B cell (primary cell): ENCODE measurements around the gene OR51A4. TPM values are rescaled to one million over a fixed set of nuclear protein-coding genes. Genes with fewer than 3 reads are reported as not detected.
"Not testable (repeated sequence)": the region's sequence is repeated elsewhere in the genome, so short reads cannot be mapped to it uniquely, and the experiment has no call there.

ENCODE experiments used
- ATAC-seq: fragments of 200-7000 bp; cut with Tn5 transposase; one replicate; pipeline ENCODE4 v1.10.0; 2021; ENCODE audit warnings: low read depth, mild to moderate bottlenecking, moderate number of reproducible peaks, moderate library complexity
- CTCF ChIA-PET: fragments of 350-600 bp; sonication (Branson Sonifier 250); formaldehyde crosslinking; loops from one replicate; lab custom pipeline; 2021; ENCODE audit warnings: antibody characterized with exemption, inconsistent platforms; lab: Charles Lee
- POLR2A ChIA-PET: fragments of 350-600 bp; sonication (Branson Sonifier 250); formaldehyde crosslinking; loops from one replicate; lab custom pipeline; 2021; ENCODE audit warnings: antibody characterized with exemption; lab: Charles Lee
- DNase-seq: peaks from one replicate; pipeline ENCODE4 v3.0.0; 2013
- H2AFZ ChIP-seq: 2 replicates; pipeline ENCODE4 v1.6.1; 2012; ENCODE audit warnings: mild to moderate bottlenecking, low read depth, low read length; ENCODE audit not compliant: insufficient read depth, poor library complexity, severe bottlenecking
- H3K27ac ChIP-seq, 2 donors: 1 replicate in 1 of 2; 2 replicates in 1 of 2; pipeline ENCODE4 v1.5.1; 2012 to 2013; ENCODE audit warnings: low read length in 2 of 2, mild to moderate bottlenecking in 2 of 2, moderate library complexity in 1 of 2
- H3K27me3 ChIP-seq, 4 experiments: fragments of 200-600 bp in 1 of 4; sonication (generic) in 1 of 4; replicated peaks in 1 of 4; 1 replicate in 2 of 4; 2 replicates in 2 of 4; pipeline versions ENCODE4 v1.6.1 to v1.7.0; 2013 to 2016; ENCODE audit warnings: low read length in 3 of 4, mild to moderate bottlenecking in 2 of 4, mixed read lengths in 1 of 4, moderate library complexity in 1 of 4; ENCODE audit not compliant: insufficient read depth in 4 of 4, control insufficient read depth in 3 of 4; ENCODE audit errors: control extremely low read depth in 1 of 4
- H3K36me3 ChIP-seq, 2 experiments: replicated peaks in 1 of 2; 1 replicate in 1 of 2; 2 replicates in 1 of 2; pipeline versions ENCODE4 v1.6.1 to v1.7.1; 2013; ENCODE audit warnings: low read length in 1 of 2; ENCODE audit not compliant: insufficient read depth in 2 of 2, control insufficient read depth in 1 of 2; ENCODE audit errors: control extremely low read depth in 1 of 2, extremely low read depth in 1 of 2
- H3K4me1 ChIP-seq, 2 donors: fragments of 200-600 bp in 1 of 2; sonication (generic) in 1 of 2; 1 replicate in 1 of 2; 2 replicates in 1 of 2; pipeline versions ENCODE4 v1.5.1 to v1.6.1; 2013 to 2017; ENCODE audit warnings: low read length in 2 of 2; ENCODE audit not compliant: control insufficient read depth in 2 of 2, insufficient read depth in 2 of 2
- H3K4me2 ChIP-seq: replicated peaks from 2 replicates; pipeline ENCODE3; 2012; ENCODE audit warnings: mild to moderate bottlenecking, low read depth, low read length; ENCODE audit not compliant: poor library complexity, severe bottlenecking
- H3K4me3 ChIP-seq, 5 experiments: fragments of 200-600 bp in 1 of 5; sonication (generic) in 1 of 5; 1 replicate in 3 of 5; 2 replicates in 2 of 5; pipeline versions ENCODE4 v1.5.1 to v1.7.0; 2011 to 2016; ENCODE audit warnings: low read length in 4 of 5, mild to moderate bottlenecking in 4 of 5, low read depth in 2 of 5, control low read depth in 1 of 5, moderate library complexity in 1 of 5; ENCODE audit not compliant: insufficient read depth in 1 of 5; ENCODE audit errors: control extremely low read depth in 1 of 5, extremely low read depth in 1 of 5
- H3K79me2 ChIP-seq: fragments of 200-600 bp; sonication (generic); one replicate; pipeline ENCODE4 v1.6.0; 2016; ENCODE audit warnings: low read length; ENCODE audit not compliant: control insufficient read depth, insufficient read depth
- H3K9ac ChIP-seq: fragments of 200-600 bp; sonication (generic); 2 replicates; pipeline ENCODE4 v1.6.1; 2017; ENCODE audit warnings: mild to moderate bottlenecking, low read length, moderate library complexity
- H3K9me3 ChIP-seq, 3 donors: one replicate each; pipeline versions ENCODE4 v1.6.1 to v1.7.1; 2013; ENCODE audit warnings: low read length in 2 of 3; ENCODE audit not compliant: control insufficient read depth in 2 of 3, insufficient read depth in 1 of 3; ENCODE audit errors: control extremely low read depth in 1 of 3
- H4K20me1 ChIP-seq: 2 replicates; pipeline ENCODE4 v1.6.0; 2012; ENCODE audit warnings: mild to moderate bottlenecking, low read length; ENCODE audit not compliant: insufficient read depth, control insufficient read depth, poor library complexity, severe bottlenecking
- H3K27ac Mint-ChIP-seq: one replicate; pipeline ENCODE4 v1.8.0; 2021; ENCODE audit warnings: mixed read lengths
- H3K27me3 Mint-ChIP-seq: one replicate; pipeline ENCODE4 v1.8.0; 2021; ENCODE audit warnings: mixed read lengths
- H3K4me1 Mint-ChIP-seq: one replicate; pipeline ENCODE4 v1.8.0; 2021; ENCODE audit warnings: mixed read lengths
- H3K4me3 Mint-ChIP-seq: one replicate; pipeline ENCODE4 v1.8.0; 2021; ENCODE audit warnings: mixed read lengths
- H3K9me3 Mint-ChIP-seq: one replicate; pipeline ENCODE4 v1.8.0; 2022; ENCODE audit warnings: mixed read lengths; ENCODE audit not compliant: insufficient read depth
- EZH2 ChIP-seq: IDR thresholded peaks from 2 replicates; pipeline ENCODE4 v1.6.1; 2012; ENCODE audit warnings: borderline replicate concordance, low read depth, mild to moderate bottlenecking, moderate library complexity, low read length; ENCODE audit not compliant: insufficient read depth, poor library complexity, severe bottlenecking
- WGBS: methylation state at CpG from one replicate; pipeline ENCODE4 v1.1.5; 2013; ENCODE audit warnings: missing lambda C conversion rate; ENCODE audit not compliant: insufficient coverage; 5-methylcytosine and 5-hydroxymethylcytosine counted together
- intact Hi-C: fragments of 100-400 bp; cut with micrococcal nuclease; formaldehyde crosslinking; loops from one replicate; pipeline ENCODE4 v1.10.0; 2022
- polyA plus RNA-seq: library from polyadenylated mRNA; depleted of rRNA; stranded (reverse); fragments of >200 nt; gene quantifications from 2 replicates; pipeline ENCODE4 v1.2.3, GENCODE V29; 2012
- total RNA-seq, 2 donors: library from RNA; stranded (reverse); fragments of 120-200 nt in 1 of 2; gene quantifications; 1 replicate in 1 of 2; 2 replicates in 1 of 2; pipeline versions ENCODE4 v1.2.3 to v1.2.4, GENCODE V29; 2013 to 2022
- TF ChIP-seq, protein P1 (sequence below): fragments of 200-600 bp; IDR thresholded peaks from one replicate; pipeline ENCODE4 v1.8.0; 2022; ENCODE audit warnings: antibody characterized with exemption, mild to moderate bottlenecking

OR51A4 gene
- total and polyA plus RNA-seq, 2 donors (not counting 1 experiment from before 2014, with no cell fraction given): not detected

DNA sequence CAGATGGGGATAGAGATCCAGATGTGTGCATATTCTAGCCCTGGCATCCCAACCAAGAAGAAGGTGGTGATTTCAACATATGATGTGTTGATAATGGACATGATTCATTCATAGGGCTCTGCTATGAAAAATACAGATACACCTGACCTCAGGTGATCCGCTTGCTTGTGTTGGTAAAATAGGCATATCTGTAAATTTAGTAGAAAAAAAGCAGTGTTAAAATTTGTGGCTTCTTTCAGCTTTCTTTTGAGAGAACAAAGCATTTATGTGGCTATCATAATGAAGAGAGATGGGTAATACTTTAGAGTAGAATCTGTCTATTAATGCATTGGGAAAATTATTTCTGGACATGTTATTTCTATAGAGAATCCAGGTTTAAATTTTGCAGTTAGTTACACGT is 8.2 kb upstream of the OR51A4 start, which contains the start of gene OR51A2:
TSS of gene OR51A2 (minus strand) at position 101 of the 400 bp plus-strand sequence. CDS start at position 101, 0 bp downstream.
- H2AFZ ChIP-seq, H3K4me1 ChIP-seq, CTCF ChIA-PET, POLR2A ChIA-PET, DNase-seq, H3K27me3 ChIP-seq, H3K4me3 Mint-ChIP-seq, H3K27ac ChIP-seq, H3K79me2 ChIP-seq, H3K27ac Mint-ChIP-seq, ATAC-seq, H3K4me1 Mint-ChIP-seq, H3K9me3 Mint-ChIP-seq, H3K9ac ChIP-seq, H3K9me3 ChIP-seq, H3K36me3 ChIP-seq, H4K20me1 ChIP-seq, H3K27me3 Mint-ChIP-seq, H3K4me2 ChIP-seq, H3K4me3 ChIP-seq, intact Hi-C loops: not testable (repeated sequence)
- no CpG with 5 or more reads among the region's 2 CpGs for WGBS

GRCh38 chr11:4936745-4937144 is 10.7 kb downstream of the OR51A4 start:
- intact Hi-C loops: no loop called here
- Mint-ChIP-seq H3K4me3 (no peak overlapping the region), H3K27ac (no peak overlapping the region), H3K9me3 (peaks cover 3% of the 10 kb centered on the region), H3K27me3 (peaks cover 6% of the 10 kb centered on the region), H3K4me1 (no peaks in the 10 kb centered on the region)
- Histone ChIP-seq H3K4me2 (no peak overlapping the region), H3K9ac (no peak overlapping the region), H3K9me3 (no peaks in the 10 kb centered on the region), H3K27ac (no peak overlapping the region), H3K27me3 (no peaks in the 10 kb centered on the region), H3K4me3 (no peak overlapping the region), H3K36me3 (no peaks in the 10 kb centered on the region), H3K4me1 (no peaks in the 10 kb centered on the region), H3K79me2 (no peaks in the 10 kb centered on the region), H4K20me1 (no peaks in the 10 kb centered on the region), H2AFZ (no peak overlapping the region)
- ChIA-PET CTCF (no interaction called here), POLR2A (no interaction called here)
- DNase-seq (no peak), ATAC-seq (no peak)
- WGBS: no CpG with 5 or more reads among the region's 3 CpGs
- TF ChIP-seq, protein P1, sequence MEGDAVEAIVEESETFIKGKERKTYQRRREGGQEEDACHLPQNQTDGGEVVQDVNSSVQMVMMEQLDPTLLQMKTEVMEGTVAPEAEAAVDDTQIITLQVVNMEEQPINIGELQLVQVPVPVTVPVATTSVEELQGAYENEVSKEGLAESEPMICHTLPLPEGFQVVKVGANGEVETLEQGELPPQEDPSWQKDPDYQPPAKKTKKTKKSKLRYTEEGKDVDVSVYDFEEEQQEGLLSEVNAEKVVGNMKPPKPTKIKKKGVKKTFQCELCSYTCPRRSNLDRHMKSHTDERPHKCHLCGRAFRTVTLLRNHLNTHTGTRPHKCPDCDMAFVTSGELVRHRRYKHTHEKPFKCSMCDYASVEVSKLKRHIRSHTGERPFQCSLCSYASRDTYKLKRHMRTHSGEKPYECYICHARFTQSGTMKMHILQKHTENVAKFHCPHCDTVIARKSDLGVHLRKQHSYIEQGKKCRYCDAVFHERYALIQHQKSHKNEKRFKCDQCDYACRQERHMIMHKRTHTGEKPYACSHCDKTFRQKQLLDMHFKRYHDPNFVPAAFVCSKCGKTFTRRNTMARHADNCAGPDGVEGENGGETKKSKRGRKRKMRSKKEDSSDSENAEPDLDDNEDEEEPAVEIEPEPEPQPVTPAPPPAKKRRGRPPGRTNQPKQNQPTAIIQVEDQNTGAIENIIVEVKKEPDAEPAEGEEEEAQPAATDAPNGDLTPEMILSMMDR: no peak
- no peak for TF ChIP-seq EZH2
